Measurements from ENCODE around the gene DLGAP1. TPM values are rescaled to one million over a fixed set of nuclear protein-coding genes. Genes with fewer than 3 reads are reported as not detected.
"Not testable (repeated sequence)": the region's sequence is repeated elsewhere in the genome, so short reads cannot be mapped to it uniquely, and the experiment has no call there.

DLGAP1 gene
- total RNA-seq, 3 donors from 2014 or later = 0.96 to 17.6 (median 5.2) TPM

DNA sequence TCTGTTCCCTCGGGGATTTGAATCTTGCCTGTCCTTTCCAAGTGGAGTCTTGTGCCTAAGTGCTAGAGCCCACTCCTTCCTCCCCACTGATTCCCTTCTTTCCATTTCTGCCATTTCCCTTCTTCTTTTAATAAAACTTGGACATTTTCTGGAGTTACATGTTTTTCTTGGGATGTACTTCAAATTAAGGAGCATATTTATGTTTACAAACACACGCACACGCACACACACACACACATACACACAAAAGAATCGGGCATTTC is 850.9 kb downstream of the DLGAP1 start:
- H3K4me1 ChIP-seq = peaks cover 6 to 7% of the 10 kb centered on the region in 2 donors
- peak overlapping the region in 2 of 3 donors; percentile 35 to 63 for H3K4me3 ChIP-seq
- TF ChIP-seq, protein P1, sequence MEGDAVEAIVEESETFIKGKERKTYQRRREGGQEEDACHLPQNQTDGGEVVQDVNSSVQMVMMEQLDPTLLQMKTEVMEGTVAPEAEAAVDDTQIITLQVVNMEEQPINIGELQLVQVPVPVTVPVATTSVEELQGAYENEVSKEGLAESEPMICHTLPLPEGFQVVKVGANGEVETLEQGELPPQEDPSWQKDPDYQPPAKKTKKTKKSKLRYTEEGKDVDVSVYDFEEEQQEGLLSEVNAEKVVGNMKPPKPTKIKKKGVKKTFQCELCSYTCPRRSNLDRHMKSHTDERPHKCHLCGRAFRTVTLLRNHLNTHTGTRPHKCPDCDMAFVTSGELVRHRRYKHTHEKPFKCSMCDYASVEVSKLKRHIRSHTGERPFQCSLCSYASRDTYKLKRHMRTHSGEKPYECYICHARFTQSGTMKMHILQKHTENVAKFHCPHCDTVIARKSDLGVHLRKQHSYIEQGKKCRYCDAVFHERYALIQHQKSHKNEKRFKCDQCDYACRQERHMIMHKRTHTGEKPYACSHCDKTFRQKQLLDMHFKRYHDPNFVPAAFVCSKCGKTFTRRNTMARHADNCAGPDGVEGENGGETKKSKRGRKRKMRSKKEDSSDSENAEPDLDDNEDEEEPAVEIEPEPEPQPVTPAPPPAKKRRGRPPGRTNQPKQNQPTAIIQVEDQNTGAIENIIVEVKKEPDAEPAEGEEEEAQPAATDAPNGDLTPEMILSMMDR (IDR thresholded peaks at IDR 0.05) = no peak
- TF ChIP-seq POLR2AphosphoS5 (IDR thresholded peaks at IDR 0.05) = no peak
- no peak for TF ChIP-seq POLR2A (IDR thresholded peaks at IDR 0.05)
- peak overlapping the region; percentile 91 to 94 for H3K27ac ChIP-seq
- intact Hi-C loops (cut with DNase I; ENCODE audit: low total_unique reads) = no loop called here
- H3K27me3 ChIP-seq = no peaks in the 10 kb centered on the region
- DNase-seq (ENCODE audit: low spot score in 2 of 2) = no peak
- H3K9me3 ChIP-seq = no peaks in the 10 kb centered on the region
- no peaks in the 10 kb centered on the region for H3K36me3 ChIP-seq

DNA sequence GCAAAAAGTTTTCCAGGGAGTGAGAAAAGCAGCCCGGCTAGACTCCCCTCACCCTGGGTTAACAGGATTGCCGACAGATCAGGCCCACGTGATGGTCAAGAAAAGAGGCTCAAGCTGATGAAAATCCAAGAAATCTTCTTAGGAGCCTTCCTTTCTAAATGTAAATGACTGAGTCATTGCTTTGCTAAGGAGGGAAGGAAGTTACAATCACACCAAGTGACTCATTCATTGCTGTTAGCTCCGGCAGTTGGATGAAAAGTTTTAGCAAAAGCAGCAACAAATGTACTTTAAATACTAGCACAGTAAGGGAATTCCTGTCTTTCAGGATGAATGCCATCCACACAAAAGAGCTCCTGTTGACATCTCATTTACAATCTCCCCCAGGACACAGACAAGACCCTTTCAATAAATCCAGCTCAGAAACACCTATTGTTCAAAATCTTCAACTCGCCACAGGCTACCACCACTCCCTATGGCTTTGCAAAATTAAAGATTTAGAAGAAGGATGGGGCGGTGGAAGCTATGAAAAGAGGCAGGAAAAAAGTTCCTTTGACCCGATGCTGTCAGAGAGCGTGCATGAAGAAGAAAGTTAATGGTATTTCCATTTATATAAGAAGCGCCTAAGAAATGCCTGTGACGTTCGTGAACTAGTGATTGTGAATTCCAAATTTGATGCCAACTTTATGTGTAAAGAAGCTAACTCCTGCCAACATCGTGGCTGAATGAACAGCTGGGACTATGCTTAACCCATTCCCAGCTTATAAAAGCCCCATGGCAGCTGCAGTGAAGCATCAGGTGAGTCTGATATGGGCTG is 851.5 kb downstream of the DLGAP1 start:
- intact Hi-C loops (cut with DNase I; ENCODE audit: low total_unique reads) = no loop called here
- Histone ChIP-seq H3K36me3 (no peaks in the 10 kb centered on the region), H3K4me3 (peak overlapping the region; percentile 38 to 63 (median 49)), H3K9me3 (no peaks in the 10 kb centered on the region), H3K27ac (peak overlapping the region; percentile 91 to 94), H3K4me1 (peaks cover 7% of the 10 kb centered on the region in 2 donors), H3K27me3 (no peaks in the 10 kb centered on the region)
- TF ChIP-seq POLR2AphosphoS5 (IDR thresholded peaks at IDR 0.05) (no peak), POLR2A (IDR thresholded peaks at IDR 0.05) (no peak)
- TF ChIP-seq, protein P1 (IDR thresholded peaks at IDR 0.05) = no peak
- no peak for DNase-seq (ENCODE audit: low spot score in 2 of 2)

DNA sequence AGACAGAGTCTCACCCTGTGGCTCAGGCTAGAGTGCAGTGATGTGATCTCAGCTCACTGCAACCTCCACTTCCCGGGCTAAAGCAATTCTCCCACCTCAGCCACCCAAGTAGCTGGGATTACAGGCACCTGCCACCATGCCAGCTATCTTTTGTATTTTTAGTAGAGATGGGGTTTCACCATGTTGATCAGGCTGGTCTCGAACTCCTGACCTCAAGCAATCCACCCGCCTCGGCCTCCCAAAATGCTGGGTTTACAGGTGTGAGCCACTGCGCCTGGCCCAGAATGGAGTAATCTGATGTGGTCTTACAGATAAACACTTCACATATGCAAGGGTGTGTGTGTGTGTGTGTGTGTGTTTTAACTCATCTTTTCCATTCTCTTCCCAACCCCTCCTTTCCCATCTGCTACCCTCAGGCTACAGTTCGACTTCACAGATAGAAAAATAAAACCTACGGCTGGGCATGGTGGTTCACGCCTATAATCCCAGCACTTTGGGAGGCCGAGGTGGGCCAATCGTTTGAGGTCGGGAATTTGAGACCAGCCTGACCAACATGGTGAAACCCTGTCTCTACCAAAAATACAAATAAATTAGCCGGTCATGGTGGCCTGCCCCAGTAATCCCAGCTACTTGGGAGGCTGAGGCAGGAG is 853.9 kb downstream of the DLGAP1 start:
- intact Hi-C loops (cut with DNase I; ENCODE audit: low total_unique reads); H3K27ac ChIP-seq: not testable (repeated sequence)

DNA sequence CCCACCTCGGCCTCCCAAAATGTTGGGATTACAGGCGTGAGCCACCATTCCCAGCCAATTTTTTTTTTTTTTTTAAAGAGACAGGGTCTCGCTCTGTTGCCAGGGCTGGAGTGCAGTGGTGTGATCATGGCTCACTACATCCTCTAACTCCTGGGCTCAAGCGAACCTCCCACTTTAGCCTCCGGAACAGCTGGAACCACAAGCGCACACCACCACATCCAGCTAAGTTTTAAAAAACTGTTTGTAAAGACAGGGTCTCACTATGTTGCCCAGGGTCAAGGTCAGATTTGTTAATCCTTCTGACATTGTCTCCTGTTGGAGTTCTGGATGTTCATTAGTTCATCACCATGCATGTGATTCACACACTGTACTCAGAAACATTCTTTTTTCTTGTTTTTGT is 855.2 kb downstream of the DLGAP1 start:
- TF ChIP-seq, protein P1 (IDR thresholded peaks at IDR 0.05) = no peak
- TF ChIP-seq POLR2AphosphoS5 (IDR thresholded peaks at IDR 0.05) (no peak), POLR2A (IDR thresholded peaks at IDR 0.05) (no peak)
- DNase-seq (ENCODE audit: low spot score in 2 of 2) = no peak
- intact Hi-C loops (cut with DNase I; ENCODE audit: low total_unique reads) = loop anchor here (10.0 kb wide), 1 partner anchor 335 kb away; the partner anchor contains the start of gene MYL12B
- peak overlapping the region; percentile 15 to 33 for H3K27ac ChIP-seq
- H3K9me3 ChIP-seq = no peaks in the 10 kb centered on the region
- no peak overlapping the region for H3K4me3 ChIP-seq
- peaks cover 2 to 29% of the 10 kb centered on the region in 2 donors for H3K4me1 ChIP-seq
- no peaks in the 10 kb centered on the region for H3K27me3 ChIP-seq
- H3K36me3 ChIP-seq = no peaks in the 10 kb centered on the region

More for the DNA sequence above, 853.9 kb downstream of the DLGAP1 start:
- not testable (repeated sequence) for H3K27me3 ChIP-seq; DNase-seq (ENCODE audit: low spot score in 2 of 2); H3K4me3 ChIP-seq; H3K9me3 ChIP-seq; H3K36me3 ChIP-seq
- peaks cover 8 to 22% of the 10 kb centered on the region in 2 donors for H3K4me1 ChIP-seq

DNA sequence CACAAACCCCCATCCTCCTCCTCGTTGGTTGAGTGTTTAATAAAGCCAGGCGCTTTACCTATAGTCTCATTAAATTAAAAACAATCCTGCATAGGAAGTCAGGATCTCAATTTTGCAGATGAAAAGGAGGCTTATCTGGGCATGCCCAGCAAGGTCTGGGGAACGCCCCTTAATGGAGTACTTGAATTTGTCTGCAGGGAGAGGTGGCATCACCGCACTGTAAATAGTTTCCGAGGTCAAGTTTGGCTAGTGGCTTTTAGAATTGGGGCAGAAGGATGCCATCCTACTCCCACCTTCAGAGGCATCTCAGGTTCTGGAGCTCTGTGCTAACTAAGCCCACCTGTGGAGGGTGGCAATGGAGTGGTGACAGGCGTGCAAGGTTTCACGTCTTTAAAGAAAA is 855.9 kb downstream of the DLGAP1 start:
- H3K27ac ChIP-seq = peak overlapping the region; percentile 49 to 98
- intact Hi-C loops (cut with DNase I; ENCODE audit: low total_unique reads) = loop anchor here (10.0 kb wide), 1 partner anchor 334 kb away; the partner anchor contains the start of gene MYL12B
- no peaks in the 10 kb centered on the region for H3K9me3 ChIP-seq
- TF ChIP-seq POLR2AphosphoS5 (IDR thresholded peaks at IDR 0.05) (no peak), POLR2A (IDR thresholded peaks at IDR 0.05) (no peak)
- TF ChIP-seq, protein P1 (IDR thresholded peaks at IDR 0.05) = no peak
- H3K4me1 ChIP-seq = peaks cover 2 to 28% of the 10 kb centered on the region in 2 donors
- H3K36me3 ChIP-seq = no peaks in the 10 kb centered on the region
- H3K27me3 ChIP-seq = no peaks in the 10 kb centered on the region
- H3K4me3 ChIP-seq = no peak overlapping the region
- DNase-seq (ENCODE audit: low spot score in 2 of 2) = no peak

Measured in breast epithelium (tissue), 4 donors.